Measurements from ENCODE around the gene CIT.

Gene CIT

GRCh38 chr12:119730381-119730780, 146.7 kb downstream of the CIT start:
- TF ChIP-seq CTCF (IDR thresholded peaks at IDR 0.05; ENCODE audit: borderline replicate concordance, insufficient read depth, low read depth, low read length), result no peak

GRCh38 chr12:119729871-119730270, 147.2 kb downstream of the CIT start:
- TF ChIP-seq CTCF (IDR thresholded peaks at IDR 0.05; ENCODE audit: borderline replicate concordance, insufficient read depth, low read depth, low read length), result no peak
- no peak overlapping the region for H3K4me3 ChIP-seq (ENCODE audit: low read depth, low read length)

More at GRCh38 chr12:119730381-119730780, 146.7 kb downstream of the CIT start:
- H3K4me3 ChIP-seq (ENCODE audit: low read depth, low read length), result no peak overlapping the region

GRCh38 chr12:119728444-119728745, 148.7 kb downstream of the CIT start:
- TF ChIP-seq CTCF (IDR thresholded peaks at IDR 0.05; ENCODE audit: borderline replicate concordance, insufficient read depth, low read depth, low read length), result no peak
- no peak overlapping the region for H3K4me3 ChIP-seq (ENCODE audit: low read depth, low read length)

GRCh38 chr12:119727600-119728443, 149.3 kb downstream of the CIT start:
- no peak overlapping the region for H3K4me3 ChIP-seq (ENCODE audit: low read depth, low read length)
- TF ChIP-seq CTCF (IDR thresholded peaks at IDR 0.05; ENCODE audit: borderline replicate concordance, insufficient read depth, low read depth, low read length), result no peak

GRCh38 chr12:119725523-119725922, 151.6 kb downstream of the CIT start:
- no peak for TF ChIP-seq CTCF (IDR thresholded peaks at IDR 0.05; ENCODE audit: borderline replicate concordance, insufficient read depth, low read depth, low read length)
- no peak overlapping the region for H3K4me3 ChIP-seq (ENCODE audit: low read depth, low read length)

GRCh38 chr12:119721306-119721705, 155.8 kb downstream of the CIT start:
- no peak for TF ChIP-seq CTCF (IDR thresholded peaks at IDR 0.05; ENCODE audit: borderline replicate concordance, insufficient read depth, low read depth, low read length)
- no peak overlapping the region for H3K4me3 ChIP-seq (ENCODE audit: low read depth, low read length)

- H3K4me3 ChIP-seq (ENCODE audit: low read depth, low read length), result no peak overlapping the region
- TF ChIP-seq CTCF (IDR thresholded peaks at IDR 0.05; ENCODE audit: borderline replicate concordance, insufficient read depth, low read depth, low read length), result no peak
These were observed 156.8 kb downstream of the CIT start for GRCh38 chr12:119720349-119720748.

All from GM12875 (cell line).